NCI-H2196 treated with DMSO at 0.1 percent for 48 hours (cell line): ENCODE results near the gene P2RX3.
"Not testable (repeated sequence)": the region's sequence is repeated elsewhere in the genome, so short reads cannot be mapped to it uniquely, and the experiment has no call there.

Experiments used
- DNase-seq: peaks from one replicate; lab custom pipeline; 2025; ENCODE audit not compliant: unreplicated experiment; lab: John Stamatoyannopoulos, UW

The P2RX3 gene

GRCh38 chr11:57348052-57348451, 9.9 kb downstream of the P2RX3 start:
- no peak for DNase-seq

GRCh38 chr11:57348636-57349313, 10.6 kb downstream of the P2RX3 start:
- no peak for DNase-seq

- DNase-seq: no peak
These were observed 11.5 kb downstream of the P2RX3 start for GRCh38 chr11:57349491-57350274.

GRCh38 chr11:57353036-57353435, 14.9 kb downstream of the P2RX3 start:
- no peak for DNase-seq

- no peak for DNase-seq
These were observed 15.3 kb downstream of the P2RX3 start for GRCh38 chr11:57353446-57353845.

GRCh38 chr11:57353852-57354251, 15.7 kb downstream of the P2RX3 start:
- no peak for DNase-seq

GRCh38 chr11:57354699-57355098, 16.5 kb downstream of the P2RX3 start:
- no peak for DNase-seq

GRCh38 chr11:57356268-57356667, 18.1 kb downstream of the P2RX3 start:
- DNase-seq: no peak

GRCh38 chr11:57357310-57357709, 19.2 kb downstream of the P2RX3 start:
- DNase-seq: no peak

- no peak for DNase-seq
These were observed 19.7 kb downstream of the P2RX3 start for GRCh38 chr11:57357856-57358255.

- no peak for DNase-seq
These were observed 20.4 kb downstream of the P2RX3 start for GRCh38 chr11:57358543-57358961.

- no peak for DNase-seq
These were observed 20.8 kb downstream of the P2RX3 start for GRCh38 chr11:57358991-57359390.

GRCh38 chr11:57359396-57359795, 21.2 kb downstream of the P2RX3 start:
- DNase-seq: no peak

GRCh38 chr11:57359896-57360690, 21.9 kb downstream of the P2RX3 start:
- no peak for DNase-seq

- no peak for DNase-seq
These were observed 22.8 kb downstream of the P2RX3 start for GRCh38 chr11:57360991-57361390.

- not testable (repeated sequence) for DNase-seq
These were observed 23.3 kb downstream of the P2RX3 start for GRCh38 chr11:57361420-57361819.

GRCh38 chr11:57361926-57362325, 23.8 kb downstream of the P2RX3 start:
- no peak for DNase-seq

- DNase-seq: no peak
These were observed 25.3 kb downstream of the P2RX3 start for GRCh38 chr11:57363131-57364080.

GRCh38 chr11:57364851-57365660, 26.9 kb downstream of the P2RX3 start:
- DNase-seq: no peak
